HCT116 (cell line): ENCODE data around the gene GJB2. TPM values are rescaled to one million over a fixed set of nuclear protein-coding genes. Genes with fewer than 3 reads are reported as not detected.

ENCODE experiments used
- ATAC-seq: fragments of 200-7000 bp; cut with Tn5 transposase; 2 replicates; pipeline ENCODE4 v1.9.1; 2020; ENCODE audit warnings: mild to moderate bottlenecking, moderate library complexity
- BruUV-seq: library from RNA; stranded (reverse); fragments of 400-500 nt; replicated peaks from 2 replicates; lab custom pipeline; 2021; lab: Mats Ljungman, UMichigan
- CTCF ChIA-PET: fragments of 300-600 bp; sonication (Branson Sonifier 250); formaldehyde crosslinking; loops from one replicate; lab custom pipeline; 2021; ENCODE audit warnings: antibody characterized with exemption; lab: Charles Lee
- POLR2A ChIA-PET: fragments of 300-600, 350-600 bp; sonication (Branson Sonifier 250); formaldehyde crosslinking; loops from one replicate; lab custom pipeline; 2021; ENCODE audit warnings: antibody characterized with exemption; lab: Charles Lee
- RAD21 ChIA-PET, 2 experiments: fragments of 300-600 bp; sonication (Branson Sonifier 250); formaldehyde crosslinking; loops; one replicate each; lab custom pipeline; 2023; ENCODE audit warnings: low total read pairs in 2 of 2; ENCODE audit not compliant: uncharacterized antibody in 2 of 2, unreplicated experiment in 2 of 2, low non-redundant PET in 1 of 2; lab: Charles Lee
- DNase-seq: peaks from one replicate; pipeline ENCODE4 v3.0.0-alpha.2; 2010; ENCODE audit warnings: low read depth, low spot score
- H2AFZ ChIP-seq: fragments of 200-600 bp; shearing (Covaris generic), sonication (generic); 2 replicates; pipeline ENCODE4 v1.6.1; 2017; ENCODE audit warnings: low read depth, mixed run types, mixed read lengths, antibody characterized with exemption, low read length; ENCODE audit not compliant: poor library complexity, severe bottlenecking
- H3K27ac ChIP-seq: 2 replicates; pipeline ENCODE4 v1.5.1; 2012; ENCODE audit warnings: low read depth, low read length
- H3K27me3 ChIP-seq: fragments of 200-600 bp; sonication (generic); 2 replicates; pipeline ENCODE4 v1.6.1; 2016; ENCODE audit warnings: mixed run types, low read length, mixed read lengths; ENCODE audit not compliant: insufficient read depth
- H3K36me3 ChIP-seq, 2 experiments: fragments of 200-500 bp in 1 of 2; fragments of 200-600 bp in 1 of 2; sonication (Bioruptor generic) in 1 of 2; sonication (generic) in 1 of 2; 2 replicates each; pipeline versions ENCODE4 v1.5.1 to v1.6.1; 2014 to 2016; ENCODE audit warnings: low read length in 2 of 2, inconsistent platforms in 1 of 2, mixed read lengths in 1 of 2, mixed run types in 1 of 2; ENCODE audit not compliant: insufficient read depth in 2 of 2, control insufficient read depth in 1 of 2
- H3K4me1 ChIP-seq, 2 experiments: fragments of 200-600 bp in 1 of 2; sonication (generic) in 1 of 2; 2 replicates each; pipeline versions ENCODE4 v1.5.1 to v1.6.1; 2012 to 2017; ENCODE audit warnings: low read length in 2 of 2, inconsistent platforms in 1 of 2, mild to moderate bottlenecking in 1 of 2, mixed read lengths in 1 of 2, mixed run types in 1 of 2, moderate library complexity in 1 of 2; ENCODE audit not compliant: insufficient read depth in 2 of 2, control insufficient read depth in 1 of 2
- H3K4me2 ChIP-seq: fragments of 200-600 bp; sonication (generic); 2 replicates; pipeline ENCODE4 v1.6.1; 2017; ENCODE audit warnings: mixed run types, low read length, mixed read lengths
- H3K4me3 ChIP-seq, 2 experiments: fragments of 200-600 bp in 1 of 2; sonication (generic) in 1 of 2; replicated peaks in 1 of 2; 2 replicates each; pipeline ENCODE4 v1.5.1; 2011 to 2016; ENCODE audit warnings: low read length in 2 of 2, control low read depth in 1 of 2, low read depth in 1 of 2, mild to moderate bottlenecking in 1 of 2, mixed read lengths in 1 of 2, mixed run types in 1 of 2
- H3K79me2 ChIP-seq: fragments of 200-600 bp; sonication (generic); 2 replicates; pipeline ENCODE4 v1.6.1; 2017; ENCODE audit warnings: mild to moderate bottlenecking, mixed run types, low read length, moderate library complexity, mixed read lengths; ENCODE audit not compliant: insufficient read depth
- H3K9ac ChIP-seq: fragments of 200-600 bp; sonication (generic); 2 replicates; pipeline ENCODE4 v1.6.1; 2016; ENCODE audit warnings: low read length, mixed read lengths
- H3K9me2 ChIP-seq: fragments of 200-600 bp; sonication (generic), shearing (Covaris generic); 2 replicates; pipeline ENCODE4 v1.6.1; 2017; ENCODE audit warnings: mixed run types, mild to moderate bottlenecking, moderate library complexity; ENCODE audit not compliant: insufficient read depth
- H3K9me3 ChIP-seq, 2 experiments: fragments of 200-500 bp in 1 of 2; fragments of 200-600 bp in 1 of 2; sonication (Bioruptor generic) in 1 of 2; sonication (generic) in 1 of 2; 2 replicates each; pipeline ENCODE4 v1.6.1; 2014 to 2017; ENCODE audit warnings: low read length in 2 of 2, mixed read lengths in 2 of 2, inconsistent platforms in 1 of 2, low read depth in 1 of 2, mild to moderate bottlenecking in 1 of 2, mixed run types in 1 of 2, moderate library complexity in 1 of 2; ENCODE audit not compliant: control insufficient read depth in 1 of 2, insufficient read depth in 1 of 2
- H4K20me1 ChIP-seq: fragments of 200-600 bp; sonication (generic), shearing (Covaris generic); 2 replicates; pipeline ENCODE4 v1.6.1; 2017; ENCODE audit warnings: mixed run types, mild to moderate bottlenecking, moderate library complexity; ENCODE audit not compliant: insufficient read depth
- CBX3 ChIP-seq: IDR thresholded peaks from 2 replicates; pipeline ENCODE4 v1.6.1; 2012; ENCODE audit warnings: low read depth
- CEBPB ChIP-seq: IDR thresholded peaks from 2 replicates; pipeline ENCODE4 v1.6.1; 2012; ENCODE audit warnings: low read depth
- ELF1 ChIP-seq: IDR thresholded peaks from 2 replicates; pipeline ENCODE4 v1.6.1; 2012; ENCODE audit warnings: low read depth, borderline replicate concordance
- EZH2phosphoT487 ChIP-seq: fragments of 200-600 bp; IDR thresholded peaks from 2 replicates; pipeline ENCODE4 v1.6.1; 2018; ENCODE audit warnings: antibody characterized with exemption, borderline replicate concordance
- FOSL1 ChIP-seq: IDR thresholded peaks from 2 replicates; pipeline ENCODE4 v1.6.1; 2012; ENCODE audit warnings: low read depth
- JUND ChIP-seq: IDR thresholded peaks from 2 replicates; pipeline ENCODE4 v1.6.1; 2012
- SRF ChIP-seq: IDR thresholded peaks from 2 replicates; pipeline ENCODE4 v1.6.1; 2012; ENCODE audit warnings: low read depth
- YY1 ChIP-seq: IDR thresholded peaks from 2 replicates; pipeline ENCODE4 v1.6.1; 2011; ENCODE audit warnings: low read length, low read depth, moderate library complexity, mild to moderate bottlenecking; ENCODE audit not compliant: insufficient replicate concordance; ENCODE audit errors: extremely low read depth
- ZNF274 ChIP-seq: fragments of 200-500 bp; sonication (Bioruptor generic); IDR thresholded peaks from 2 replicates; pipeline ENCODE4 v1.6.1; 2014; ENCODE audit warnings: mild to moderate bottlenecking, low read depth, low read length, inconsistent platforms
- intact Hi-C: fragments of 100-400 bp; cut with micrococcal nuclease; formaldehyde crosslinking; loops from 2 replicates; pipeline ENCODE4 v1.10.0; 2022
- total RNA-seq: library from RNA; stranded (reverse); gene quantifications from one replicate; pipeline ENCODE4 v1.2.1, GENCODE V29; 2021; ENCODE audit not compliant: unreplicated experiment
- TF ChIP-seq, protein P1 (sequence below): IDR thresholded peaks from 2 replicates; pipeline ENCODE4 v1.6.1; 2012
- TF ChIP-seq, protein P2 (sequence below), 3 experiments: fragments of 200-600 bp in 1 of 3; sonication (generic) in 1 of 3; IDR thresholded peaks in 2 of 3; conservative IDR thresholded peaks in 1 of 3; 2 replicates each; pipeline ENCODE4 v1.5.1; 2012 to 2017; ENCODE audit warnings: low read depth in 2 of 3, low read length in 2 of 3, antibody characterized with exemption in 1 of 3, borderline replicate concordance in 1 of 3, control low read depth in 1 of 3, mild to moderate bottlenecking in 1 of 3, mixed read lengths in 1 of 3, mixed run types in 1 of 3, moderate library complexity in 1 of 3; ENCODE audit not compliant: insufficient read depth in 1 of 3
- TF ChIP-seq, protein P3 (sequence below): IDR thresholded peaks from 2 replicates; pipeline ENCODE4 v1.6.1; 2012; ENCODE audit warnings: low read depth

GJB2 gene
- total RNA-seq, 1 experiment from 2014 or later, result 44.7 TPM

DNA sequence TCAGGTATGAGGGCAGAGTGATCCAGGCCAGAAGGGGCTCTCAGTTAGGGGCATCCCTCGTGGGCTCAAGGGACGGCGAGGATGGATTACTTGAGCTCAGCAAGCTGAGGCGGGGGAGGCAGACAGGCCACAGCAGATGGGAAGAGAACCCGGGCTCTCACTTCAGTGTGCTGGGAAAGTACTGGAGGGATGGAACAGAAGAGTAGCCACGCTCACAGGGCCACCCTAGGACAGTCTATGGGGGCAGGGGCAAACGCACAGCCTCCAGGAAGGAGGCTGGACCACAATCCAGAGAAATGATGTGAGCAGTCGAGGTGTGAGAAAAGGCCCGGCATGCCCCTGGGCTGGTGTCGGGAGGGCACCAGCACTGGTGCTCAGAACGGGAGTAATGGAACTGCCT lies 41.1 kb downstream of the GJB2 start:
- Histone ChIP-seq H3K9ac (no peak overlapping the region), H3K9me3 (no peaks in the 10 kb centered on the region), H3K27ac (no peak overlapping the region), H2AFZ (no peak overlapping the region), H3K4me3 (no peak overlapping the region), H3K4me1 (no peaks in the 10 kb centered on the region), H3K79me2 (no peaks in the 10 kb centered on the region), H3K9me2 (no peaks in the 10 kb centered on the region), H4K20me1 (no peaks in the 10 kb centered on the region), H3K4me2 (no peak overlapping the region), H3K27me3 (no peaks in the 10 kb centered on the region), H3K36me3 (no peaks in the 10 kb centered on the region)
- BruUV-seq, result no TSS peak
- ChIA-PET RAD21 (no interaction called here), POLR2A (no interaction called here), CTCF (interaction anchor here (0.6 kb wide), 1 partner anchor 46 kb away, joined by 5 read pairs; no protein-coding TSS in a partner anchor)
- no peak for DNase-seq
- no peak for ATAC-seq
- intact Hi-C loops, result no loop called here
- TF ChIP-seq CBX3, result no peak
- no peak for TF ChIP-seq CEBPB
- no peak for TF ChIP-seq JUND
- TF ChIP-seq, protein P1, sequence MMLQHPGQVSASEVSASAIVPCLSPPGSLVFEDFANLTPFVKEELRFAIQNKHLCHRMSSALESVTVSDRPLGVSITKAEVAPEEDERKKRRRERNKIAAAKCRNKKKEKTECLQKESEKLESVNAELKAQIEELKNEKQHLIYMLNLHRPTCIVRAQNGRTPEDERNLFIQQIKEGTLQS, result no peak
- TF ChIP-seq ELF1, result no peak
- TF ChIP-seq YY1, result no peak
- no peak for TF ChIP-seq FOSL1
- TF ChIP-seq, protein P2, sequence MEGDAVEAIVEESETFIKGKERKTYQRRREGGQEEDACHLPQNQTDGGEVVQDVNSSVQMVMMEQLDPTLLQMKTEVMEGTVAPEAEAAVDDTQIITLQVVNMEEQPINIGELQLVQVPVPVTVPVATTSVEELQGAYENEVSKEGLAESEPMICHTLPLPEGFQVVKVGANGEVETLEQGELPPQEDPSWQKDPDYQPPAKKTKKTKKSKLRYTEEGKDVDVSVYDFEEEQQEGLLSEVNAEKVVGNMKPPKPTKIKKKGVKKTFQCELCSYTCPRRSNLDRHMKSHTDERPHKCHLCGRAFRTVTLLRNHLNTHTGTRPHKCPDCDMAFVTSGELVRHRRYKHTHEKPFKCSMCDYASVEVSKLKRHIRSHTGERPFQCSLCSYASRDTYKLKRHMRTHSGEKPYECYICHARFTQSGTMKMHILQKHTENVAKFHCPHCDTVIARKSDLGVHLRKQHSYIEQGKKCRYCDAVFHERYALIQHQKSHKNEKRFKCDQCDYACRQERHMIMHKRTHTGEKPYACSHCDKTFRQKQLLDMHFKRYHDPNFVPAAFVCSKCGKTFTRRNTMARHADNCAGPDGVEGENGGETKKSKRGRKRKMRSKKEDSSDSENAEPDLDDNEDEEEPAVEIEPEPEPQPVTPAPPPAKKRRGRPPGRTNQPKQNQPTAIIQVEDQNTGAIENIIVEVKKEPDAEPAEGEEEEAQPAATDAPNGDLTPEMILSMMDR (IDR thresholded peaks at IDR 0.05 in 2 of 3, conservative IDR thresholded peaks at IDR 0.05 in 1 of 3; ENCODE audit: borderline replicate concordance in 1 of 3, insufficient read depth in 1 of 3, low read depth in 2 of 3, low read length in 2 of 3), result no peak

DNA sequence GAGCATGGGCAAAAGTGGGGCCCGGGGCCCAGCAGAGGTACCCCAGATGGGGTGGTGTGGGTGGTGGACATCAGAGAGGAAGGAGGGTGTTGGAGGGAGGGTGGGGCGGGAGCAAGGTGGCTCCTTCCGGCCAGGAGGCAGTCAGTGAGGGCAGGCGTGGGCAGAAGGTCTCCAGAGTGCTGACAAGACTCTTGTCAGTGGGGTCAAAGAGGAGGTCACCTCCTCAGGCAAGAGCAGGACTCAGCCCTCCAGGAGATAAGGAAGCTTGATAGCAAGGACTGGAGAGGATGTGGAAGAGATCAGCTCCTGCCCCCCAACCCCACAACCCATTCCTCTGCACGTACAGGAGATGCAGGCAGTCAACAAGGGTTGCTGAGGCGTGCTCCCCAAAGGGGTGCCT lies 41.7 kb downstream of the GJB2 start:
- Histone ChIP-seq H3K9me2 (no peaks in the 10 kb centered on the region), H3K9me3 (no peaks in the 10 kb centered on the region), H2AFZ (no peak overlapping the region), H3K79me2 (no peaks in the 10 kb centered on the region), H3K4me2 (no peak overlapping the region), H3K36me3 (no peaks in the 10 kb centered on the region), H3K4me3 (no peak overlapping the region), H3K27ac (no peak overlapping the region), H3K27me3 (no peaks in the 10 kb centered on the region), H4K20me1 (no peaks in the 10 kb centered on the region), H3K9ac (no peak overlapping the region), H3K4me1 (no peaks in the 10 kb centered on the region)
- no peak for ATAC-seq
- ChIA-PET CTCF (no interaction called here), POLR2A (no interaction called here), RAD21 (no interaction called here)
- no peak for DNase-seq
- BruUV-seq, result no TSS peak
- intact Hi-C loops, result no loop called here
- TF ChIP-seq CBX3, result no peak
- TF ChIP-seq, protein P2 (IDR thresholded peaks at IDR 0.05 in 2 of 3, conservative IDR thresholded peaks at IDR 0.05 in 1 of 3; ENCODE audit: borderline replicate concordance in 1 of 3, insufficient read depth in 1 of 3, low read depth in 2 of 3, low read length in 2 of 3), result no peak
- TF ChIP-seq, protein P3, sequence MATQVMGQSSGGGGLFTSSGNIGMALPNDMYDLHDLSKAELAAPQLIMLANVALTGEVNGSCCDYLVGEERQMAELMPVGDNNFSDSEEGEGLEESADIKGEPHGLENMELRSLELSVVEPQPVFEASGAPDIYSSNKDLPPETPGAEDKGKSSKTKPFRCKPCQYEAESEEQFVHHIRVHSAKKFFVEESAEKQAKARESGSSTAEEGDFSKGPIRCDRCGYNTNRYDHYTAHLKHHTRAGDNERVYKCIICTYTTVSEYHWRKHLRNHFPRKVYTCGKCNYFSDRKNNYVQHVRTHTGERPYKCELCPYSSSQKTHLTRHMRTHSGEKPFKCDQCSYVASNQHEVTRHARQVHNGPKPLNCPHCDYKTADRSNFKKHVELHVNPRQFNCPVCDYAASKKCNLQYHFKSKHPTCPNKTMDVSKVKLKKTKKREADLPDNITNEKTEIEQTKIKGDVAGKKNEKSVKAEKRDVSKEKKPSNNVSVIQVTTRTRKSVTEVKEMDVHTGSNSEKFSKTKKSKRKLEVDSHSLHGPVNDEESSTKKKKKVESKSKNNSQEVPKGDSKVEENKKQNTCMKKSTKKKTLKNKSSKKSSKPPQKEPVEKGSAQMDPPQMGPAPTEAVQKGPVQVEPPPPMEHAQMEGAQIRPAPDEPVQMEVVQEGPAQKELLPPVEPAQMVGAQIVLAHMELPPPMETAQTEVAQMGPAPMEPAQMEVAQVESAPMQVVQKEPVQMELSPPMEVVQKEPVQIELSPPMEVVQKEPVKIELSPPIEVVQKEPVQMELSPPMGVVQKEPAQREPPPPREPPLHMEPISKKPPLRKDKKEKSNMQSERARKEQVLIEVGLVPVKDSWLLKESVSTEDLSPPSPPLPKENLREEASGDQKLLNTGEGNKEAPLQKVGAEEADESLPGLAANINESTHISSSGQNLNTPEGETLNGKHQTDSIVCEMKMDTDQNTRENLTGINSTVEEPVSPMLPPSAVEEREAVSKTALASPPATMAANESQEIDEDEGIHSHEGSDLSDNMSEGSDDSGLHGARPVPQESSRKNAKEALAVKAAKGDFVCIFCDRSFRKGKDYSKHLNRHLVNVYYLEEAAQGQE, result no peak
- no peak for TF ChIP-seq SRF
- no peak for TF ChIP-seq ZNF274
- no peak for TF ChIP-seq EZH2phosphoT487
